IPS-18c (cell line): ENCODE results near the gene ZNF17.
A peak's percentile ranks its signal among the peaks of the same experiment; 100 is the strongest.

ENCODE experiments used
- H3K4me3 ChIP-seq: 2 replicates; pipeline ENCODE4 v1.7.0; 2013; ENCODE audit warnings: low read depth, mild to moderate bottlenecking, low read length, moderate library complexity; ENCODE audit not compliant: insufficient read depth
- H3K9me3 ChIP-seq: one replicate; pipeline ENCODE4 v1.6.1; 2013; ENCODE audit warnings: mild to moderate bottlenecking, low read length, moderate library complexity; ENCODE audit not compliant: control insufficient read depth, insufficient read depth

Gene ZNF17

GRCh38 chr19:57403737-57404563, 7.0 kb upstream of the ZNF17 start:
- peaks cover 2% of the 10 kb centered on the region for H3K9me3 ChIP-seq

GRCh38 chr19:57406516-57407123, 4.3 kb upstream of the ZNF17 start:
- H3K9me3 ChIP-seq: peaks cover 2% of the 10 kb centered on the region

More at GRCh38 chr19:57403737-57404563, 7.0 kb upstream of the ZNF17 start:
- no peak overlapping the region for H3K4me3 ChIP-seq

GRCh38 chr19:57419439-57419838, 8.5 kb downstream of the ZNF17 start:
- Histone ChIP-seq H3K4me3 (no peak overlapping the region), H3K9me3 (no peaks in the 10 kb centered on the region)

More at GRCh38 chr19:57406516-57407123, 4.3 kb upstream of the ZNF17 start:
- no peak overlapping the region; the same call in 1 of the 2 replicates for H3K4me3 ChIP-seq

GRCh38 chr19:57421037-57421436, 10.1 kb downstream of the ZNF17 start:
- Histone ChIP-seq H3K4me3 (no peak overlapping the region), H3K9me3 (no peaks in the 10 kb centered on the region)

- no peaks in the 10 kb centered on the region for H3K9me3 ChIP-seq
Measured at GRCh38 chr19:57434386-57435061, 23.6 kb downstream of the ZNF17 start.

GRCh38 chr19:57435062-57435978, 24.4 kb downstream of the ZNF17 start, which contains the start of gene ZNF749:
Gene ZNF749 (plus strand): TSS chr19:57435325. CDS start chr19:57435579, 254 bp downstream.
- Histone ChIP-seq H3K4me3 (peak within 1 kb of the TSS; percentile 91), H3K9me3 (no peaks in the 10 kb centered on the region)

More at GRCh38 chr19:57434386-57435061, 23.6 kb downstream of the ZNF17 start:
- peak overlapping the region; percentile 91 for H3K4me3 ChIP-seq

- peak overlapping the region; percentile 91 for H3K4me3 ChIP-seq
Measured at GRCh38 chr19:57436417-57436816, 25.5 kb downstream of the ZNF17 start.

GRCh38 chr19:57437931-57438330, 27.0 kb downstream of the ZNF17 start:
- Histone ChIP-seq H3K4me3 (no peak overlapping the region), H3K9me3 (no peaks in the 10 kb centered on the region)

More at GRCh38 chr19:57436417-57436816, 25.5 kb downstream of the ZNF17 start:
- H3K9me3 ChIP-seq: no peaks in the 10 kb centered on the region

GRCh38 chr19:57438925-57439324, 28.0 kb downstream of the ZNF17 start:
- Histone ChIP-seq H3K4me3 (no peak overlapping the region), H3K9me3 (no peaks in the 10 kb centered on the region)

GRCh38 chr19:57441979-57442752, 31.2 kb downstream of the ZNF17 start:
- Histone ChIP-seq H3K9me3 (peaks cover 8% of the 10 kb centered on the region), H3K4me3 (no peak overlapping the region; the same call in 1 of the 2 replicates)

- no peak overlapping the region for H3K4me3 ChIP-seq
- H3K9me3 ChIP-seq: peaks cover 8% of the 10 kb centered on the region
Measured at GRCh38 chr19:57443121-57443696, 32.2 kb downstream of the ZNF17 start.

- no peaks in the 10 kb centered on the region for H3K9me3 ChIP-seq
- no peak overlapping the region for H3K4me3 ChIP-seq
Measured at GRCh38 chr19:57452307-57452706, 41.3 kb downstream of the ZNF17 start.

GRCh38 chr19:57465680-57466381, 54.9 kb downstream of the ZNF17 start:
- H3K9me3 ChIP-seq: peaks cover 10% of the 10 kb centered on the region
- no peak overlapping the region for H3K4me3 ChIP-seq

GRCh38 chr19:57466489-57466888, 55.5 kb downstream of the ZNF17 start:
- Histone ChIP-seq H3K9me3 (peaks cover 10% of the 10 kb centered on the region), H3K4me3 (no peak overlapping the region)
